Measurements from ENCODE around the gene PMS1.

DNA sequence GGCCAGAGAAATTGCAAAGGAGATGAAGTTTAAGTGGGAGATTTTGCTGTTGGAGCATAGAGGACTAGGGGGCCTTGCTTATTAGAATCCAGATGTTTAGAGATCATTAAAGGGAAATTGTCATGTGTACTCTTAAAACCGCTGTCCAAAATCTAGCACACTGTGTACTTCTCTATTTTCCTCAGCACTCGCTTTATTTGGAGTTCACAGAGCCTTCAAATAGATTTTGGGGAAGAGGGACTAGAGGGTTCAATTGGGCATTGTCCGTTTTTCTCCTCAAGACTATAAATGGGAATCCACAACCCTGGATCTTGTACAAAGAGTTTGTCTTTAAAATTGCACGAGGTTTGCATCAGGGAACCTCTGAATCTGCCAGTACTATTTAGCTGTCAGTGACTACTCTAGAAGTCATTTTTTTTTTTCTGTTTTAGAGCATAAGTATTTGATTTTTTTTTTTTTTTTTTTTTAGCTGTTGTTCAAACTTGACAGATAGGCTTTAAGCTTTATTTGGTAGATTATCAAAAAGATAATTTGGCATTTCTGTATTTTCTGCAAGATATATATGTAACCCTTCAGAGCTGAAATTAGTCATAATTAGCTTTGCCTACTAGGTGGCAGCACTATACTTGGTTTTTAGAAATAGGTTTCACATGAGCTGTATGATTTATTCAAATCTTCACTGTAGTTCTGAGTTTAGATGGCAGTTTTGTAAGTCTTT lies 14.2 kb downstream of the PMS1 start:
- TF ChIP-seq EZH2 (IDR thresholded peaks at IDR 0.05) (no peak), POLR2AphosphoS5 (IDR thresholded peaks at IDR 0.05; ENCODE audit: borderline replicate concordance, low read depth, low read length) (no peak)

Measured in SK-N-MC (cell line).